HG03064 (cell line): ENCODE results near the gene FXYD6.

ENCODE experiments used
- ATAC-seq: cut with Tn5 transposase; IDR thresholded peaks from one replicate; pipeline ENCODE4 v1.9.1; 2021; ENCODE audit warnings: low read depth; ENCODE audit not compliant: unreplicated experiment

Gene FXYD6

DNA sequence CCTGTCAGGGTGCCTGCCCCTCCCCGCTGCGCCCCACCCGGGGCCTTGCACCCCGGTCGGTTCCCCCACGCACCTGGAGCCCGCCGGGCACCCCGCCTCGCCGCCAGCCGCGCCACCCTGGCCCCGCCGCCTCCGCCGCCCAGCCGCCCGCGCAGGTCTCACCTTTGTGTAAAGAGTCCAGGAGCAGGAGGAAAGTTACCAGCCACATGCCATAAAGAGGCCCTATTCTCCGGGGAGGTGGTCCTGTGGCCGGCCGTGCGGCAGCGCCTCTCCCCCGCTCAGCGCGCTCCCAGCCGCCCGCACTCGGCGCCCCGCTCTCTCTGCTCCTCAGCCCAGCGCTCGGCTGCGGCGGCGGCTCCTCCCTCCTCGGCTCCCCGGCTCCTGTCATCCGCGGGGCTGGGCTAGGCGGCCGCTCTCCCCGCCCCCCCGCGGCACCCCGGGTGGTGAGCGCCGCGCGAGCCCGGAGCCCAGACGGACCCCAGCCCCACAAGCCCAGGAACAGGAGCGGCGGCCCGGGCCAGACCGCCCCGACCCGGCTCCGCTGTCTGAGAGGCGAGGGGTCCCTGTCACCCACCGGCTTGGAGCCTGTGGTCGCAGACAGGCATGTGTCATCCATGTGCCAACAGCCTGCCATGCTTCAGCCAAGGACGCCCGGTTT, 79.5 kb downstream of the FXYD6 start, which contains the start of gene DSCAML1:
Gene DSCAML1 (minus strand): TSS at position 345 of the 658 bp plus-strand sequence. CDS start 137 bp downstream, at position 208.
- no peak for ATAC-seq

DNA sequence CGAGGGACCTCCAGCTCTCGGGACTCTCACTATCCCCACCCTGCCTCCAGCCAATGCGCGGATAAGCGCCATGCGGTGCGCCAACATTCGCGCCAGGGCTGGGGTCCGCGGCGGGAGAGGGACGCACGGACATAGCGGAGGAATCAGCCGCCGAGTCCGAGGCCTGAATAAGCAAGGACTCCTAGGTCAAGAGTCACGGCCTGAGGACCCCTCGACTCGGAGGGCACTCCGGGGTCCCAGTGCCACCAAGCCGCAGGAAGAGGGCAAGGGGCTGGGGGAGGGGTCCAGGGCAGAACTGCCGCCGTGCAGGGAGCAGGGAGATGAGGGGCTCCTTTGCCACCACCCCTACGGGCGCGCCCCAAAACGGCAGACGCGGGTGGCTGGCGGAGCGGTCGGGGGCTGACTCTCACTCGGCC, 80.0 kb downstream of the FXYD6 start:
- ATAC-seq = no peak

DNA sequence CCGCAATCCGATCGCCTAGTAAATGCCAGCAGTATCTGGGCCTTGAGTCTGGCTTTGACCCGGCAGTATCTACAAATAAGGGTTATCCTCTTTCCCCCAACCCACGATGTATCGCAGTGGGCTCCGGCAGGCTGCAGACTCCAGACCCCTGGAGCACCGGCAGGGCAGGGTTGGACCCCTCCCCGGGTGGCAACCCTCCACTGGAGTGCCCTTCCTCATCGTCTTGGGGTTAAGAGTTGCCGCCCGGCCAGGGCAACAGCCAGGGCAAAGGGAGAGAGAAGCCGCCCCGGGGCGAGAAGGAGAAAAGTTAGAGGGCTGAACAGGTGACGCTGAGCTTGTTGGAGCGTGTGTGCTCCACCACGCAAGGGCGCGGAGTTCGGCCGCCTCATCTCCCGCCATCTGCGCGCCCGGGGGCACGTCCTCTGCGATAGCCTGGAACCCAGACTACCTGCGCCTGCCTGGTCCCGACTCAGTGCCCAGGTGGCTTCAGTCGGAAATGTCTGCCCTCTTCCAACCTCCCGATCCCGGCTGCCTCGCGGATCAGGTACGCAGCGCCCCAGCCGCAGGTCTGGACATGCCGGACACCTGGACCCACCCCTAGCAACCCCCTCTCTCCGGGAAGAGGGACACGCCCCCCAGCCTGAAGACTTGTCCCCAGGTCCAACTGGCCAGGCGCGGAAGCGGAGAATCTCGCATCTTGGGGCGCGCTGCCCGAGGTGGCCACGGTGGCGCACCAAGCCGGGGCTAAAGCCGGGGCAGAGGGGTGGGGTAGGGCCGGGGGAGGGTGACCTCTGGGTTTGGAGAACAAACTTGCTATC, 80.6 kb downstream of the FXYD6 start:
- ATAC-seq = no peak

DNA sequence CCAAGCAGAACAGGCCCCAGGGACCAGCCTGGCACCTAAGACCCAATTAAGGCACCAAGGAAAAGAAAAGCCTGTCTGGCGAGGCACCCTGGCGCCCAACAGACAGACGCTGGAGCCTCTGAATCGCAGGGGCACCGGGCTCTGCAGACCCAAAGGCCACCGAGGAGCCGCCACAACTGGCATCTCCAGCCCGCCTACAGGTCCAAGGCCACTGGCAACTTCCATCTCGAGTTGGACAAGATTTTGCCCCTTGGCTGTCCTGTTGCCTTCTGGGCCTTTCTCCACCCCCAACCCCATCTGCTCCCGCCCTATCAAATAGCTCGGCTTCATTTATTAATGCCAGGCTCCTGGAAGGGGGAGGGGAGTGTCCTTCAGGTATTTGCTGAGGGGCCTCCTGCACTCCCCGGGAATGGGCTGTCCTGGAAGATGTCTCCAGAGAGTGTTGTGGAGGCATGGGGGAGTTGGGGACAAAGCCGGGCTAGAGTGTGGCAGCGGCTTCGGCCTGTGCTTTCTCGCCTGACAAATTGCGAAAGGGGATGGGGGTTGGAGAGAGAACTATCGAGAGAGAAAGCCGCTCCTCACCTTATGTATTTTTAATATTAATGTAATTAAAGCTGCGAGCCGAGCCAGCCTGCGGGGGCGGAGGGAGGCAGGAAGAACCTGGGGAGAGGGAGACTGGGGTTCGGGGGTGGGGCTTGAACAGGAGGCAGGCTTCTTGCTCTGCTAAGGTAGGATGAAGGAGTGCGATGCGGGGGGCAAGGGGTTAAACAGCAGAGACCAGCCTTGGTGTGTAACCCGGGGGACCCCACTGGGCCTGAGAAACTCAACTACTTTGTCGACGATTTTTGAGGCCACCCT, 81.5 kb downstream of the FXYD6 start:
- no peak for ATAC-seq

DNA sequence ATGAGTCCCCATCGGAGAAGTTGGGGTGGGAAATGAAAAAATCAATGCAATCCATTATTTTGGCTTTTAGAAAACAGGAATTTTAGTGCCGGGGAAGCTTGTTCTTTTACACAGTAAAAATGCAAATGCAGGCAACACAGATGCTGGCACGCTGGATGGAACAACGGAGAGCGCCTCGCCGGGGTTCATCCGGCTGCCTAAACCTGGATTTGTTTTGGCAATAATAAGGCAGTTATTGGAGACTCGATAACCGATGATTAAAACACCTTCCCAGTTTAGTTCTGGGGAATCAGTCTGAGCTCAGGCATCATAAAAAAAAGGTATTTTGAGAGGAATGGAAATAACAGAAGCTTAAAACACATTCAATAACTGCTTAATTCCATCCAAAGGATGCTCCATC, 82.3 kb downstream of the FXYD6 start:
- no peak for ATAC-seq

DNA sequence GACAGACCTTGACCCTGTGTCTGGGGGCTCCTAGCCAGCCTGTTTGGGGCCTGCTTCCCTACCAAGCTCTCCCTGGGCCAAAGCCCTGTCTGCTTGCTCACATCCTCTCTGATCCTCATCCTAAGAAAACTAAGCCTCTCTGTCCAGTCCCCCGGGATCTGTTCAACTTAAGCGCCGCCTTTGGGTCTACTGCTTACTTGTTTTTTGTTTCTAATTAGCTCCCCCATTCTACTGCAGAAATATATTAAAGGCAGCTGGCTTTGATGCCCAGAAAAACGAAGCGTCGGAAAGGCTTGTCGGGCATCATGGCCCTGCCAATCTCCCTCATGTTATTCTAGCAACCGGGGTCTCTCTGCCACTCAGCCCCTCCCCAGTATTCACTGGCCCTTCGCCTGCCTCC, 82.9 kb downstream of the FXYD6 start:
- no peak for ATAC-seq

DNA sequence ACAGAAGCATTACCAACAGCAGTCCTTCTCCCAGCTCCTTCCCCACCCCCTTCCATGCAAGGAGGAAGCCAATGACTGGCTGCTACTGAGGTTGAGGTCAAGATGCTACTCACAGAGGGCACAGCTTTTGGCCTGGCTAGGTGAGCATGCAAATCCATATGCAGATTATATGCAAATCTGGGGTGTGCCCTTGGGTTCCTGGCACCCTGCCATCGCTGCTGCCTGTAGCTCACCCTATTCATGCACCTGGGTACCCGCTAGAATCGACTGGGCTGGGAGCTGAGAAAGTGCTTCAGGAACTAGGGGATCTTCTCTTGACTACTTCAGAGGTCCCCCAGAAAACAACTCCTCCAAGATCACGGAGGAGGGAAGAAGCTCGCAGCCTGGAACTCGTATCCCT, 83.5 kb downstream of the FXYD6 start:
- ATAC-seq = no peak

DNA sequence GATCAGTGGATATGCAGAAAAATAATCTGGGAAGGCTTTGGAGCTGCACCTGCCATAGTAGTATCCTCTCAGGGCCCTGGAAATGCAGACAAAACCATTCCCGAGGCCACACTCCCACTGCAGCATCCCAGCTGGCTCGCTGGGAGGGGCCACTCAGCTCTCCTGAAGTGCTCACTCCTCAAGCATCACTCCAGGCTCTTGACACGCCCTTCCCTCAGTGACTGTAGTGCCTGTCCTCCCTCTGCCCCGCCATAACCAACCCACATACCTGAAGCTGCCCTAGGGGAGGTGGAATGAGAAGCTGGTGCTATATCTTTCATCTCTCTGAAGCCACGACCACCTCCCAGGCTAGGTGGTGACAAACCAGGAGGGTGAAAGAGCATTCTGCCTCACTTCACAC, 84.2 kb downstream of the FXYD6 start:
- ATAC-seq = no peak

DNA sequence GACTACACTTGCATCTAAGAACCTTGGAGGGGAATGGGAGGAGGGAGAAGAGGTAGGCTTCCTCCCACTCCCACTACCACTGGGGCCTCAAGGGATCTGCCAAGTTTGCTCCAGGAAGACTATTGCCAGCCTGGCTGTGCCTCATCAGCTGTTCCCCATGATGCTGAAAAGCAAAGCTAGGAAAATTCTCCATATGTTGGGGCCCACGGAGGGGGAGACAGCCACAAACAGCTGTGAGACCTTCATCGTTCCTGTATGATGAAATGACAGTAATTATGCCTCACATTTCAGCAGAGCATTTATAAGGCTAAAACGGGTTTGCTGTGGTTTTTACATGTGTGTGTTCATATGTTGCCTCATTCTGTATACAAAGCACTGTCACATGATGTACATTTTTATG, 86.2 kb downstream of the FXYD6 start:
- no peak for ATAC-seq

DNA sequence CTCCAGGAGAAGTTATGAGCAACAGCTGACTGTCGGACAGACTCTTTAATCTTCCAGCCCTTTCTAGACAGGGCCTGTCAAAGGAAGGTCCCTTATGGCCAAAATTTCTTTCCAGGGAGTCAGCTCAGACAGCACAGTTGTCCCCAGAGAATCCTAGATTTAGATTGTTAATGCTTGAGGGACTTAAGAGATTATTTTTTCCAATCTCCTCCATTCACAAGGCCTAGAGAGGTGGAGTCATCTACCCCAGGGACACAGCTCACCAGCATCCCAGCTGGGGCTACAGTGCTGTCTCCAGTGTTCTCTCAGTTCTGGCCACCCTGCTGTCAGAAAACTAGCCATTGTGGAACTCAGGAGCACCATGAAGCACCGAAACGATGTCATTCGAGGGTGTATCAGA, 87.2 kb downstream of the FXYD6 start:
- ATAC-seq = no peak
